Epidermal melanocyte (primary cell): Measurements from ENCODE around the gene ZNF443.
A peak's percentile ranks its signal among the peaks of the same experiment; 100 is the strongest.
"Not testable (repeated sequence)": the region's sequence is repeated elsewhere in the genome, so short reads cannot be mapped to it uniquely, and the experiment has no call there.

ENCODE experiments used
- DNase-seq: peaks from one replicate; pipeline ENCODE4 v3.0.0; 2011; ENCODE audit warnings: low spot score; ENCODE audit not compliant: insufficient read length

The ZNF443 gene

DNA sequence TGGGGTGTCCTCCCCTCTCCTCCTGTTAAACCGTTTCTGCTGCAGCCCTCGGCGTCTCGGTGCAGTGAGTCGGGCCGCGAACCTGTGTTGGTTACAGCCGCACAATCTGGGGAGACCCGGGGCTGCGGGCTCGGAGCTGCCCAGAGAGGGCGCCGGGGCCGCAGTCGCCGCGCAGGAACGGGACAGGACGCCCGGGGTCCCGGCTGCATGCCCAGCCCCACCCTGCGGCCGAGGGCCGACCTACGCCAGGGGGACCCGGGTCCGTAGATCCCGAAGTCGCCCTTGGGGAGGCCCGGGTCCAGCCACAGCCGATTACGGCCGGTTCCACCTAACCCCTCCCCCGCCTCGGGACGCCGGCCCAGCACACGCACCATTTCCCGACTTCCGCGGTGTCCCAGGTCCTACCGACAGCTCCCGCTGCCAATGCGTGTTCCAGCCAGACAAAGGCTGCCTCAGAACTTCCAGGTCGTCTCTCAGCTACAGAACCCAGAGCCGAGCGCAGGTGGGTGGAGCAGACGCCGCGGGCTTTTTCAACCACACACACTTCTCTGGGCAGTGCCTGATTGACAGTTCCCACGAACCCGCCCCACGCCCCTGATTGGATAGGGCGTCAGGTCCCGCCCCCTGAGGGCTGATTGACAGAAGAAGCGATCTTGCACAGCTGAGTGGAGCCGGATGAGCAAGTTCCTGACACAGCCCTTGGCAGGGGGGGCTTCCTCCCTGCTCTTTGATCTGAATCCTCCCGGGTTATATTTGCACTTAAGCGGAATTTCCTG lies at the start of gene ZNF443:
Gene ZNF443, minus strand, starts transcription at position 481 of the 776 bp plus-strand sequence. Its CDS starts 107 bp downstream, at position 374.
- DNase-seq: peak; percentile 68

DNA sequence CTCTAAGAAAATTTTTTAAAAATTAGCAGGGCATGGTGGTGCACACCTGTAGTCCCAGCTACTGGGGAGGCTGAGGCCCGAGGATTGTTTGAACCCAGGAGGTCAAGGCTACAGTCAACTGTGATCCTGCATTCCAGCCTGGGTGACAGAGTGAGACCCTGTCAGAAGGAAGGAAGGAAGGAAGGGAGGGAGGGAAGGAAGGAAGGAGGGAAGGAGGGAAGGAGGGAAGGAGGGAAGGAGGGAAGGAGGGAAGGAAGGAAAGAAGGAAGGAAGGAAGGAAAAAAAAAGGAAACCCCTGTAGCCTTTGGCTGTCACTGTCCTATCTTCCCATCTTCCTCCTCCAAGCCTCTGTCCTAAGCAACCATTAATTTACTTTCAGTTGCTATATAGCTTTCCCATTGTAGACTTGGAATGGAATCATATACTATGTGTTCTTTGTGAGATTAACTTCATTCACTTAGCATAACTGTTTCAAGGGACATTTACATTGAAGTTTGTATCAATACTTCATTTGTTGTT lies 45.5 kb upstream of the ZNF443 start:
- DNase-seq: not testable (repeated sequence)

DNA sequence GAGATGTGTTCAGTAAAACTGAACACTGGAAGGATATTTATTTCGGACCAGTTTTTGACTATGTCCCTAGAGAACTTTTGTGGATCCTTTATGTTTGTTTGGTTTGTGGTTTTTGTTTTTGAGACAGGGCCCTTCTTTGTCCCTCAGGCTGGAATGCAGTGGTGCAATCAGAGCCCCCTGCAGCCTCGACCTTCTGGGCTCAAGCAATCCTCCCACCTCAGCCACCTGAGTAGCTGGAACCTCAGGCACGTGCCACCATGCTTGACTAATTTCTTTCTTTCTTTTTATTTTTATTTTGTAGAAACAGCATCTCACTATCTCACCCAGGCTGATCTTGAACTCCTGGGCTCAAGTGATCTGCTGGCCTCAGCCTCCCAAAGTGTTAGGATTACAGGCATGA lies 44.8 kb upstream of the ZNF443 start:
- DNase-seq: no peak

GRCh38 chr19:12485052-12485416 lies 44.2 kb upstream of the ZNF443 start:
- DNase-seq: no peak

DNA sequence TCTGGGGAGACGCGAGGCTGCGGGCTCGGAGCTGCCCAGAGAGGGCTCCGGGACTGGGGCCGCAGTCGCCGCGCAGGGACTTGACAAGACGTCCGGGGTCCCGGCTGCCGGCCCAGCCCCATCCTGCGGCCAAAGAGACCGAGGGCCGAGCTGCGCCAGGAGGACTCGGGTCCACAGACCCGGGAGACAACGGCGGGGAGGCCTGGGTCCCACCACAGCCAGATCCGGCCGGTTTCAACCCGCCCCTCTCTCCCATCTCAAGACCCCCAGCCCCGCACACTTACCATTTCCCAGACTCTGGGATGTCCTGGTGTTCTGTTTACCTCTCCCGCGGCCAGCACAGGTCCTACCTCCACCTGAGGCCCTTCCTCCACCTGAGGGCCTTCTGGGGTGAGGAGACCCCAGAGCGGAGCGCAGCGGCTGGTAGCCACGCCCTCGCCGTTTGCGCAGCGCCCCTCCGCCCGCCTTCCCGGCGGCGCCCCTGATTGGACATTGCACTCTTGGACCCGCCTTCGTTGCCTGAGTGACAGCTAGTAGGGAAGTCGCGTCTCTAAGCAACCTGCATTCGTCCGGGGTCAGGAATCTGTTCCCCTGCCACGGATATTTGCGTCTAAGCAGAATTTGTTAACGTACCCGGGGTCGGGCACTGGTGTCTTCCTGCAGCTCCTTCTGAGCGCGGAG lies 43.7 kb upstream of the ZNF443 start, which contains the start of gene ZNF709:
Gene ZNF709, minus strand, starts transcription at position 446 of the 681 bp plus-strand sequence. Its CDS starts 159 bp downstream, at position 287.
- DNase-seq: peak; percentile 79

- DNase-seq: no peak
Measured at GRCh38 chr19:12484011-12484370, 43.2 kb upstream of the ZNF443 start.

GRCh38 chr19:12482509-12482886 lies 41.7 kb upstream of the ZNF443 start:
- DNase-seq: no peak

DNA sequence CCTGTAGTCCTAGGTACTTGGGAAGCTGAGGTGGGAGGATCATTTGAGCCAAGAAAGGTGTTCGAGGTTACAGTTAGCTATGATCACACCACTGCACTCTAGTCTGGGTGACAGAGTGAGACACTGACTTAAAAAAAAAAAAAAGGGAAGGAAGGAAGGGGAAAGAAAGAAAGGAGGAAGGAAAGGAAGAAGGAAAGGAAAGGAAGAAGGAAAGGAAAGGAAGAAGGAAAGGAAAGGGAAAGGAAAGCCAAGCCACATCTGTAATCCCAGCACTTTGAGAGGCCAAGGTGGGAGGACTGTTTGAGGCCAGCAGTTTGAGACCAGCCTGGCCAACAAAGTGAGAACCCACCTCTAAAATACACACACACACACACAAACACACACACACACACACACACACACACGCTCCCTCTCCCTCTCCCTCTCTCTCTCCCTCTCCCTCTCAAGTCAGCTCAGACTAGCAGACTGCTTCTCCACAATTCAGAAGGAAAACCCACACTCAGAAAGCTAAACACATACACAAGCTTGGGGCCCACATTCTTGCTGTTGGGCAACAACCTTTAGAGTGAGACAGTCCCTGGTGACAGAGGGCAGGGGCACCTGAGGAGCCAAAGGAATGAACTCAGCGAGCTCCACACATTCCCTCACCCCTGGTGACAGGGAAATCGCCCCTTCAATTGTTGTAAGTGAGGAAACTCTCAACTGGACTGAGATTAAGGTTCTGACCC lies 41.1 kb upstream of the ZNF443 start:
- DNase-seq: no peak

- DNase-seq: no peak
Measured at GRCh38 chr19:12478234-12478941, 37.6 kb upstream of the ZNF443 start.

DNA sequence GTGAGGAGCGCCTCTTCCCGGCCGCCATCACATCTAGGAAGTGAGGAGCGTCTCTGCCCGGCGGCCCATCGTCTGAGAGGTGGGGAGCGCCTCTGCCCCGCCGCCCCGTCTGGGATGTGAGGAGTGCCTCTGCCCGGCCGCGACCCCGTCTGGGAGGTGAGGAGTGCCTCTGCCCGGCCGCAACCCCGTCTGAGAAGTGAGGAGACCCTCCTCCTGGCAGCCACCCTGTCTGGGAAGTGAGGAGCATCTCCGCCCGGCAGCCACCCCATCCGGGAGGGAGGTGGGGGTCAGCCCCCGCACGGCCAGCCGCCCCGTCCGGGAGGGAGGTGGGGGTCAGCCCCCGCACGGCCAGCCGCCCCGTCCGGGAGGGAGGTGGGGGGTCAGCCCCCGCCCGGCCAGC lies 26.8 kb upstream of the ZNF443 start:
- not testable (repeated sequence) for DNase-seq

- no peak for DNase-seq
Measured at GRCh38 chr19:12465211-12465610, 24.4 kb upstream of the ZNF443 start.

DNA sequence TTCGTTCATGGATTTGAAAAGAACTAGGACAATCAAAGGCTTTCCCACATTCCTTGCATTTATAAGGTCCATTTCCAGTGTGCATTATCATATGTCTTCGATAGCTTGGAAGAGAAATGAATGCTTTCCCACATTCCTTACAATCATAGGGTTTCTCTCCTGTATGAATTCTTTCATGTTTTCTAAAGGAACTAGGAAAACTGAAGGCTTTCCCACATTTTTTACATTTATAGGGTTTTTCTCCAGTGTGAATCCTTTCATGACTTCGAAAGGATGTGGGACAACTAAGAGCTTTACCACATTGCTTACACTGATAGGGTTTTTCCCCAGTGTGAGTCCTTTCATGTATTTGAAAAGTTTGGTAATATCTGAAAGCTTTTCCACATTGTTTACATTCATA lies 23.9 kb upstream of the ZNF443 start:
- DNase-seq: no peak

DNA sequence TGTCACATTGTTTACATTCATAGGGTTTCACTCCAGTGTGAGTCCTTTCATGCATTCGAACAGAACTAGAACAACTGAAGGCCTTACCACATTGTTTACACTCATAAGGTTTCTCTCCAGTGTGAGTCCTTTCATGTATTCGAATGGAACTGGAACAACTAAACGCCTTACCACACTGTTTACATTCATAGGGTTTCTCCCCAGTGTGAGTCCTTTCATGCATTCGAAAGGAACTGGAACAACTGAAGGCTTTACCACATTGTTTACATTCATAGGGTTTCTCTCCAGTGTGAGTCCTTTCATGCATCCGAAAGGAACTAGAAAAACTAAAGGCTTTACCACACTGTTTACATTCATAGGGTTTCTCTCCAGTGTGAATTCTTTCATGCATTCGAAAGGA lies 23.3 kb upstream of the ZNF443 start:
- DNase-seq: not testable (repeated sequence)

DNA sequence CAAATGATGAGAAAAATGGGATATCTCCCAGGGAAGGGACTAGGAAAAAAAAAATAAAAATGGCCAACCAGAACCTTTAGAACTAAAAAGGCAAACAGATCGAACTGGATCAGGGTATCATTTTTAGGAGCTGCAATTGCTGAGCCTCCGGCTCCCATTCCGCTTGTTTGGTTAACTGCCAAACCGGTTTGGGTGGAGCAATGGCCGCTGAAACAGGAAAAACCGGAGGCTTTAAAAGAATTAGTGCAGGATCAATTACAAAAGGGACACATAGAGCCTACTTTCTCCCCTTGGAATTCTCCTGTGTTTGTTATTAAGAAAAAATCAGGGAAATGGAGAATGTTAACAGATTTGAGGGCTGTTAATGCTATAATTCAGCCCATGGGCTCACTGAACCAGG lies 12.7 kb upstream of the ZNF443 start:
- DNase-seq: no peak

DNA sequence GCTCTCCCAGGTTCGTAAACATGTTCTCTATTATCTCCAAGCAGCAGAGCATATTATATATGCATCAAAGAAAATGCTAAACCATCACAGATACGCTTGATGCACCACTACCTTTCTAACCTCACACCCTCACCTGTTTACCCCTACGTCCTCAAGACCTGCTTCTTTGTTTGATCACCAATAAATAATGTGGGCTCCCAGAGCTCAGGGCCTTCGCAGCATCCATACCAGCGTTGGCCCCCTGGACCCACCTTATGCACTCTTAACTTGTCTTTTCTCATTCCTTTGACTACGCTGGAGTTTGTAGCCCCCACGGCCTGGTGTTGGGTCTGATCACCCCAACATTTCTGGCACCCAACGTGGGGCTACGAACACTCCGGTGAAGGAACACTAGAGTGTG lies 10.0 kb upstream of the ZNF443 start:
- DNase-seq: no peak

- DNase-seq: no peak
Measured at GRCh38 chr19:12448808-12449207, 8.0 kb upstream of the ZNF443 start.

DNA sequence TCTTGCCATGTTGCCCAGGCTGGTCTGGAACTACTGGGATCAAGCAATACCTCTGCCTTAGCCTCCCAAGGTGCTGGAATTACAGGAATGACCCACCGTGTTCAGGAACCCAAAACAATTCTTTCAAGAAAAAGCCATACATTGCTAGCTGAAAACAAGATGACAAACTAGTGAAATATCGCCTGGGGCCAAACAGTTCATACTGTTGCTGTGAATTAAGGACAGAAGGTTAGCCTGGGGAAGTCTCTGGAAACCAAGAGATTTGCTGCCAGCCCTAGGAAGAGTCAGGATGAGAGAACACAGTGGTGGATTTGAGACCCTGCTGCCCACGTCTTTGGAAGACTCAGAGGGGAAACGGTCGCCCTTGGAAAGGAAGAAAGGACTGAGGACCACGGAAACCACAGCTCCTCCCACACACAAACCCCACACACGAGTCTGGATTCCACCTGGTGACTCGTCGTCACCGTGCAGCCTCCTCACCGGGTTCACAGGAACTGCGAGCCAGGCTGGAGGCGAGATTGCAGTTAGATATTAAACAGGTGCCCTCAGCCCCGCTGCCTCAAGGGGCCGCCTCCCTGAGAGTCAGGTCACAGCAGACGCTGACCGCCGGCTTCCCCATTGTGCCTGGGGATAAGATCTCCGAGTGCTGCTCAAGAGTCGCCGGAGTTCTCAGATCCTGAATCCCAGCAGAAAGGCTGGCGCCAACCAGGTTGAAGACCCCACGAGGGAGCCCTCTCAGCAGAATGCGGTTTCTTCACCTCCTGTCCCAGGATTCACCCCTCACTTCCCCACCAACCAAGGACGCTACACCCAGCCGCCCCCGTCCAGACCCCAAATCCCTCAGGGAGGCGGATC lies 908 bp downstream of the ZNF443 start:
- DNase-seq: not testable (repeated sequence)

DNA sequence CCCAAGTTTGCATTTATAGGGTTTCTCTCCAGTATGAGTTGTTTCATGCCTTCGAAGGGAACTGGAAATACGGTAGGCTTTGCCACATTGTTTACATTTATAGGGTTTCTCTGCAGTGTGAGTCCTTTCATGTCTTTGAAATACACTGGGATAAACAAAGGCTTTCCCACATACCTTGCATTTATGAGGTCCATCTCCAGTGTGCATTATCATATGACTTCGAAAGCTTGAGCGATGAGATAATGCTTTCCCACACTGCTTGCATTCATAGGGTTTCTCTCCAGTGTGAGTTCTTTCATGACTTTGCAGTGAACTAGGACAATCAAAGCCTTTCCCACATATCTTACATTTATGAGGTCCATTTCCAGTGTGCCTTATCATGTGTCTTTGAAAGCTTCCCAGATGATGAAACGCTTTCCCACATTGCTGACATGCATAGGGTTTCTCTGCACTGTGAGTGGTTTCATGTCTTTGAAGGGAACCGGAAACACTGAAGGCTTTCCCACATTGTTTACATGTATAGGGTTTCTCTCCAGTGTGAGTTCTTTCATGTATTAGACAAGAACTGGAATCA lies 10.0 kb downstream of the ZNF443 start:
- DNase-seq: not testable (repeated sequence)

- no peak for DNase-seq
Measured at GRCh38 chr19:12425888-12426274, 14.9 kb downstream of the ZNF443 start.

- no peak for DNase-seq
Measured at GRCh38 chr19:12425236-12425887, 15.5 kb downstream of the ZNF443 start.
